ENCODE results near the gene NEURL1.

NEURL1 gene, protein sequence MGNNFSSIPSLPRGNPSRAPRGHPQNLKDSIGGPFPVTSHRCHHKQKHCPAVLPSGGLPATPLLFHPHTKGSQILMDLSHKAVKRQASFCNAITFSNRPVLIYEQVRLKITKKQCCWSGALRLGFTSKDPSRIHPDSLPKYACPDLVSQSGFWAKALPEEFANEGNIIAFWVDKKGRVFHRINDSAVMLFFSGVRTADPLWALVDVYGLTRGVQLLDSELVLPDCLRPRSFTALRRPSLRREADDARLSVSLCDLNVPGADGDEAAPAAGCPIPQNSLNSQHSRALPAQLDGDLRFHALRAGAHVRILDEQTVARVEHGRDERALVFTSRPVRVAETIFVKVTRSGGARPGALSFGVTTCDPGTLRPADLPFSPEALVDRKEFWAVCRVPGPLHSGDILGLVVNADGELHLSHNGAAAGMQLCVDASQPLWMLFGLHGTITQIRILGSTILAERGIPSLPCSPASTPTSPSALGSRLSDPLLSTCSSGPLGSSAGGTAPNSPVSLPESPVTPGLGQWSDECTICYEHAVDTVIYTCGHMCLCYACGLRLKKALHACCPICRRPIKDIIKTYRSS

DNA sequence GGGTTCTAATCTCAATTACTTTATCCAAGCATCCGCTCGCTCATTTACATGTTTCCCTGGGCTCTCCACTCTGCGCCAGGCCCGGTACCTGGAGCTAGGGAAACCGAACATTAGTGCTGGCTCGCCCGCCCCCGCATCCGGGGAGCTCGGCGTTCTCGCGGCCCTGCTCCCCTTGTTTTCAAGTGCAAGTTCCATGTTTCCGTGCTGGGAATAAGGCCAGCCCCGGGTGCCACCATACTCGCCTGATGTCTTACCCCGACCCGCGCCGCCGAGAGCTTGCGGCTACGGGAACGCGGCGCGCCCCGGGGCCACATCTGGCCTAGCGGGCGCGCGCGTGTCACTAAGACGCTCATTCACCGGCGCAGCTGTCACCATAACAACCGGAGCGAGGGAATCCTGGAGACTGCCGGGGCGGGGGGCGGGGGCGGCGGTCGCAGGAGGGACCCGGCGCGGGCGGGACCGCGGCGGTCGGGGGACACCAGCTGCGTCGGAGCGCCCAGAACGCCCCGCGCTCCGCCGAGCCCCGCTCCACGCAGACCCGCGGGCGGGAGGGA, at the start of gene NEURL1:
Gene NEURL1 (plus strand): TSS at position 344 of the 554 bp plus-strand sequence. CDS start 683 bp downstream, outside the sequence.
- no peak for DNase-seq

DNA sequence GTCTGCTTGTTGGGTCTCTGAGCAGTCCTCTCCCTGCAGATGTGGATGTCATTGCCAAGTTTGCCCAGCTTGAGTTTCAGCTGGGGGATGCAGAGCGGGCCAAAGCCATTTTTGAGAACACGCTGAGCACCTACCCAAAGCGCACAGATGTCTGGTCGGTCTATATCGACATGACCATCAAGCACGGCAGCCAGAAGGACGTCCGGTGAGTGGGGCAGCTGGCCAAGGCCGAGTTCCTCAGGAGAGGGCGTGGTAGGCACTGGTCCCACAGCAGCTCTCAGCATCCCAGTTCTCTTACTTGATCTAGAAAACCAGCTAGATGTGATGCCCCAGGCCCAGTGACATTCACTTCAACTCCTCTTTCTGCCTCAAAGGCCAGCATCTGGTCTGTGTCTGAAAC, 49.0 kb upstream of the NEURL1 start:
- DNase-seq = no peak

DNA sequence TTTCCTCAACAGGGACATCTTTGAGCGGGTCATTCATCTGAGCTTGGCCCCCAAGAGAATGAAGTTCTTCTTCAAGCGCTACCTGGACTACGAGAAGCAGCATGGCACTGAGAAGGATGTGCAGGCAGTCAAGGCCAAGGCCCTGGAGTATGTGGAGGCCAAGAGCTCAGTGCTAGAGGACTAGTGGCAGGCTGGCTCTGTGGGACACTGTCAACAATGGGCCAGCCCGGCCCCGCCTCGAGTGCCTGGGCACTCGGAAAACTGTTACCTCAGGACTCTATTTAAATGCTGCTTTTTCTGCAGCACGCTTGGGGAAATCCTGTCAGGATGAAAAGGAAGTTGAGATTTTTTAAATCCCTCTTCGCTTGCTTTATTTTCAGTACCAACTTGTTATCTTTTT, 48.1 kb upstream of the NEURL1 start:
- no peak for DNase-seq

DNA sequence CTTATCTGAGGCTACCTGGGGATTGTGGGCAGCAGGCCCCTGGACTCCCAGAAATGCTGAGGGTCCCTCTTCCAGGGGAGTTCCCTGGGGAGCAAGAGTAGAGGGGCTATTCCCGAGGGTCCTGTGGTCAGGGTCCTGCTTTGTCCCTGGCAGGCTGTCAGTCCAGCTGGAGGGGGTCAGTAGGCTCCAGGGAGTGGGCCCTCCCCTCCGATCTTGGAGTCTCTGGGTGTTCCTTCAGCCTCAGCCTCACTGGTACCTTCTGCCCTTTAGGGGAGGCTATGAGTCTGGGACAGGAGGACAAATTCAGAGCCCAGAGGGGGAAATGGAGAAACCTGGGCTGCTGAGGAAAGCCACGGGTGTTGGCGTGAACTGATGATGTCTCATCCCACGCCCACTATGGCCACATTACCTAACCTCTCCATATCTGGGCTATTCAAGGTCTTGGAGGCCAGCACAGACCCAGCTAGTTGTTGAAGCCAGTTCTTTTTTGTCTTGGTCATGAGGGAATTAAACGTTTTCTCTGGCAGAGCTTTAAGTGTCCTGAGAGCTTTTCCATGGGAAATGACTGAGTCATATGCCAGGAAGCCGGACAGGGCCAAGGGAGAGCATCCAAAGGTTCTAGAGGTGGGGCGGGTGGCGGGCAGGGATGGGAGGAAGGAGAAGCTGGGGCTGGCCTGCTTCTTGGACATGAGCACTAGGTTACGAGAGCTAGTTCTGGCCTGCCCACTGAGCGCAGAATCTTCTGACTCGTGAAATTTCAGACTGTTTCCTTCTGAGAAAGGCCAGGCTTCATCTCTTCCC, 47.5 kb upstream of the NEURL1 start:
- no peak for DNase-seq

DNA sequence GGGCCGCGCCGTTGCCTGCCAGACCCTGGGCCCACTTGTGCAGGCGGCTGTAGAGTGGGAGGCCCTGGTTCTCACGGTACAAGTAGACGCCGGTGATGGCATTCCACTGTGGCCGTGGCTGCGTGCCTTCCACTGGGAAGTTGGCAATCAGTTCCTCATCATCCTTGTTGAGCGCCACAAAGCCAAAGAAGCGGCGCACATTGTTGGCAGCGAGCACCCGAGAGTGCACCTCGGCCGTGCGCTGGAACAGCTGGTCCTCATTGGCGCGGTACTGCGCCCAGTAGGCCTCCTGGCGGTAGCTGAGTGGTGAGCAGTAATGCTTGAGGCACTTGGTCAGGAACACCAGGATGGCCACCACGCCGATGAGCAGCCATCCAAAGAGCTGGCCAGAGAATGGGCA, 46.3 kb upstream of the NEURL1 start:
- no peak for DNase-seq

DNA sequence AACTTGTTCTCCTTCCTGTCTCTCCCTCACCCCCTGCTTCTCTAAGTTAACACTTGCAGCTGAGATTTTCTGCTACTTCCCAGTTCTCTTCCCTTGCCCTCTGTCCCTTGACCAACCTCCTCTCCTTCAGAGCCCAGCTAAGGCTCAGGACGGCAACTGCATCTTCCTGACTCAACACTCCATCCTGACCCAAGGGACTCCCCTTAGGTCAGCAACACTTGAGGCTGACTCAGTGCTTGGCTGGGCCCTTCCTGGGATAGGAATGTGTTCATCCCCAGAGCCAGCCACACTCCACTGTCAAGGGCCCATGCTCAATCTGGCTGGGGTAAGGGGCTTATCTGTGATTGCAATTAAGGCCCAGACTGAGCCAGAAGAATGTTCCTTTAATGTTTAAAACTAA, 44.8 kb upstream of the NEURL1 start:
- DNase-seq = no peak

DNA sequence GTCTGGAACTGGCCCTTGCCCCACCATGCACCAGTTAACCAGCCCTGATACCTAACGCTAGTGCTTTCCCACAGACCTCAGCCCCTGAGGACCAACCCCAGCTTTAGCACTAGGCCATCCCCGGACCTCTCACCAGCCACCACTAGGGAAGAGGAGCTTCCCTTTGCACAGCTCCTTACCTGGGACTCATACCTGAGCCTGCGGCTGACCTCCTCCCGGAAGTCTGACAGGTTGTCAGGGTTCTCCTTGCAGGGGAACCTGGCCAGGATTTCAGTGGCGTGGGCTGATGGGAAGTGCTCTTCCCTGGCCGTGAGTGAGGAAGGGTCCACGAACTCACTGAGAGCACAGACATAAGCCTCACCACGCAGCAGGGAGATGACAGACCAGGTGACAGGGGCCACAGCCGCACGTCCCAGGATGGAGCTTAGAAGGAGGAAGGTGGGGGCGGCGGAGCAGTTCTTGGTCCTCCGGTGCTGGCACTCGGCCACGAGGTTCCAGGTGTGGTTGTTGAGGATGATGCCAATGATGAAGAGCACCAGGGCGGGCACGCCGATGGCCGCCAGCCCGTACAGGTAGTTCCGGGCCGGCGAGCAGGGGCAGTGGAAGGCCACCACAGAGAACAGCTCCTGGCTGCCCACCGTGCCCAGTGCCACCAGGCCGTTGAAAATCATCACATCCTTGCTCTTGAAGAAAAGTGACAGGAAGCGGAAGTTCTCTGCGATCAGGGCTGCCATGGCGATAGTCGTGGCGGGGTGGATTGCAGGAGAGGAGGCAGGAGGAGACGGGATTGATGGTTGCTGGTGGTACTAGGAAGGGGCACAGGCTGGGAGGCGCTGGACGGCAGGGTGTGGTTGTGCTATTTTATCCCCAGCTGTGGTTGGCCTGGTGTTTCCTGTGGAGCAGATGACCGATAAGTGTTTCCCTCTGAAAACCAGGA, 44.0 kb upstream of the NEURL1 start:
- no peak for DNase-seq

DNA sequence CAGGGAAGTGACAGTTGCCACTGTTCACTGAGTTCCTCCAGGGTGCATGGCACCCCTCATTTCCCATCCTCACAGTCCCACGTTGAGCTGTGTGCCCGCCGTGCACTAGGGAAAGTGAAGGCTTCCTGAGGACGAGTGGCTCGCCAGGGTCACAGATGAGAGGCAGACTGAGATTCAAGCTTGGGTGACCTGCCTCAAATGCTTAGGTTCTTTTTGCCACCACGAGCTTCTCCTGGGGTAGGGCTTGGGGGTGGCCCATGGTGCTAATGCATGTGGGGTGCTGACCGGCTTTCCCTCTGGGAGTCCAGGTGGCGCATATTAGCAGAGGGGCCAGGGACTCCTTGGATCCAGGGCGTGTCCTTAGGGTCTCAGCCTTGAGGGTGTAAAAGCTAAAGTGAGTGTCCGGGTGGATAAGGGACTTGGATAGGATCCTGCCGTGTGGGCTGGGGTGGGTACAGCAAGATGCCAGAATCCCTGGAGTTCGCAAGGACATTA, 43.3 kb upstream of the NEURL1 start:
- DNase-seq = no peak

DNA sequence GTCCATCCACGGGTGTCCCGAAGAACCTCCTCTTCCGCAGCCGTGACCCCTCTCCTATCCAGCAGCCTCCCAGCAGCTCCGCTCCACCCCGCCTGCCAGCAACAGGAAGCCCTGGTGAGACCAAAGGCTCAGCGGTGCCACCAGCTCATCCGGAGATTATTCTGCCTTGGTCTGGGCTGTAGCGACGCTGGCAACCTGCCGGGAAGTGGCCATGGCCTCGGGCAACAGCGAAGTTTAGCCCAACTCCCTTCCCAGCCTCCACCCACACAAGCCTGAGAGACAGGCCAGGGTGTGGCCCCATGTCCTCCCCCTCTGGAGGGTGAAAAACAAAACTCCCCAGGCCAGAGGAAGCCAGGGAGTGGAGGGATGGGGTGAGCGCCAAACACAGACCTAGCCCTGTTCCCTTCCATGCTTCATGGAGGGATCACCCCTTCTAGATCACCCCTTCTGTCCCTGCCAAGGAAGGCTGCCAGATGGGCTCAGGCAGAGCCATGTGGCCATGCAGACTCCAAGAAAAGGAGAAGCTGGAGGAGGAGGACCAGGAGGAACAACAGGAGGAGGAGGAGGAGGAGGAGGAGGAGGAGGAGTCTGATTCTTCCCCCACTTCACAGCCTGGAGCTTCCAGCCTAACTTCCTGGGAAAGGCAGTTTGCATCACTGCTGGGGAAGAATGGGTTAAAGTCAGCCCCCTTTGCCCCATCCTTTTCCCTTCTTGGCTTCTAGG, 42.3 kb upstream of the NEURL1 start:
- DNase-seq = no peak

DNA sequence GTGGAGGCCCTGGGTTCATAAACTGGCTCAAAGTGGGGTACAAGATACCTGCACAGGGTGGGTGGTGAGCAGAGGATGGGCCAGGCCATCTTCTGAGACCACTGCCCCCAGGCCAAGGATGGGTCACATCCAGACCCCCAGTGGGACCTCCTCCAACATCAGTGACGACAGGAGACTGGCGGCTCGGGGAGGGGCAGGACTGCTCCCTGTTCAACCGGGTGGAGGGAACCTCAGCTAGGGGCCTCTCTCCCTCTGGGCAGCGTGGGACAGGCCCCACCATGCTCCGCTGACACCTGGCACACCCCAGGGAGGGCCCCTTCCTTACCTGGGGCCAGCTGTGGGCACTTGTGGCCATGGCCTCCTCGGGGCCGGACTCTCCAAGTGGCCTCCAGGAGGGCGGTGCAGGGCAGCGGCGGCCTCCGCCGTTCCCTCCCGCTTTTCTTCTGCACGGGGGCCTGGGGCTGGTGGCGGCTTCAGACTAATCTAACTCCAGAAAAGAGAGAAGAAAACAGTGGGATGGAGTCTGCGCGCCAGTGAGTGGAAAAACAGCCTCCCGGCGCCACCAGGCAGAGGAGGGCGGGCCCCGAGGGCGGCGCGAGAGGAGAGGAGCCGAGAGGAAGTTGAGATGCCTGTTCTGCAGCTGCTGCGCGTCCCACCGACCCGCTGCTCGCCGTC, 41.5 kb upstream of the NEURL1 start, which contains the start of gene CALHM2:
Gene CALHM2 (minus strand): TSS at position 540 of the 675 bp plus-strand sequence. CDS start 2,429 bp downstream, outside the sequence.
- DNase-seq = peak; percentile 4

DNA sequence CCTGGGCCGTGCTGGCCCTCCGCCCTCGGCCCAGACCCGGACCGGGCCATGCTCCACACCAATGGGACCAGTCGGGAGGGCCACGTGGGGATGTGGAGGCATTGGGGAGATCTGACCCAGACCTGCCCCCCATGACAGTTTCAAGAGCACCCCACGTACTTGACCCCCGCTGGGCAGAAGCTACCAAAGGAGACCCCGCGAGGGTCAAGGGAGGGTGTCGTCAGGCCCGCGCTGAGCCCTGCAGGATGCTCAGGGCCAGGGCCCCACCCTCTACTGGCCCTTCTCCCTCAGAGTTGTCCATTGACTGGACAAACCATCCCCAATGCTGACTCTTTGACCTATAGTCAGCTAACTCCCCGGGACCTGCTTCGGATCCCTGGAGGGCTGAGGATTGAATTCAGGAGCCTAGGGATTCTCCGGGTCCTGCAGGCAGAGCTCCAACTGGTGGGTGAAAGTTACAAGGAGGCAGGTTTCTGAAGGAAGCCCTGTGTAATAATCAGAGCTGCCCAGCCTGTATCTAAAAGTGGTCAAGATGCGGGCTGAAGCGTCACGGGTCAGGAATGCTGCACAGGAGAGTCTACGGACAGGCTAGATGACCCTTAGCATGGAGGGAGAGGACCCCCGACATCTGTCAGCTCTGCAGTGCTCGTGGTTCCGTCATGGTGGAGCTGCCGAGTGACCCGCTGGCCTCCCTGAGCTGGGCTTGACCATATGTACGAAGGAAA, 40.8 kb upstream of the NEURL1 start:
- no peak for DNase-seq

DNA sequence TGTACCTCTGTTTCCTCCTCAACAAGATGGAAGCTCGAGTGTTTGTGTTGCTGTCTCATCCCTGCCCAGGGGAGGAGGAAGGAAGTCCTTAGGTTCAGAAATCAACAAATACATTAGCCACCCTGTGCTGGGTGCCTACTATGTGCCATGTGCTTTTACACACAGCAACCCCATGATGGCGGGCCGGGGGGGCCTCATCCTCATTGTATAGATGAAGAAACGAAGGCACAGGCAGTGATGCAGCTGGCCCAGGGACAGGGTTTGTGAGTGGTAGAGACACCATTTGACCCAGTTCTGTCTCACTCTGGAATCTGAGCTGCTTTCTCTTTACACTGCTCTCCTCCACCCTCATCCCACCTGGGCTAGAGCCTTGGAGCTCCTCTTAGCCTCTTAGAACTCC, 39.5 kb upstream of the NEURL1 start:
- no peak for DNase-seq

DNA sequence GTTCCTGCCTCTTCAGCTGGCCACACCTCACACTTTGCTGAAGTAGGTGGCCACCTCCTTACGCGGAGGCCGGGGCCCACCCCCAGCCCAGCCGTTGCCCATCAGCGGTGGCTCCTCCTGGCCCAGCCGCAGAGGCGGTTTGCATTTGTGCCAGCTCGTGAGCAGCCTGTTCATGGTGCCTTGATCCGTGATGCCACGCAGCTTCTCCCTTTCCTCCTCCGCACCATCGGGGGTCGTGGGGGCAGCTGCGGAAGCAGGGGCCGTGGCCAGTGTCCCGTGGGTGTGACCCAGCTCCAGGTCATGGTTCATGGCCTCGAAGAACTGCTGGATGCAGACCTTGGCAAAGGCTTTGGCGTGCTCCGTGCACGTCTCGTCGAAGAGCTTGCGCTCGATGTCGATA, 38.3 kb upstream of the NEURL1 start:
- DNase-seq = no peak

DNA sequence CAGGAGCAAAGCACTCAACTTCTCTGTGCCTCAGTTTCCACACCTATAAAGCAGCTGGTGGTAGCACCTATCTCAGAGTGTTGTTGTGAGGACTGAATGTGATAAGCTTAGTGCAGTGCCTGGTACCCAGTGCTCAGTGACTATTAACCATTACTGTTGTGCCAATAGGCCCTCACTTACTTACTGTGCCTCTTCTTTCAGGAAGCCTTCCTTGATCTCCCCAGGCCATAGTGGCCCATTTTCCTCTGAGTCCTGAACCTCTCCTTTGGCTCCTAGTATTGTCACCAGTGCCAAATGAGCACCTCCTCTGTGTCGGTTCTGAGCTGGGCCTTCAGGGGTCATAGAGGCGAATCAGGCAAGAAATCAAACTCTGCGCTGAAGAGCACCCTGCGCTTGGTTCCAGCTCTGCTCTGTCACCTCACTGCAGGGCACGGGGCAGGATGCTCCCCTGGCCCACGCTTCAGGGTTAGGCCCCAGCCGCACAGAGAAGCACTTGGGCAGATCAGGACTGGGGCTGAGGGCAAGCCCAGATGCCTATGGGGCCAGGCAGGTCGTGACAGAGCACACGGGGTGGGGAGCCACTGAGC, 37.3 kb upstream of the NEURL1 start:
- DNase-seq = no peak

DNA sequence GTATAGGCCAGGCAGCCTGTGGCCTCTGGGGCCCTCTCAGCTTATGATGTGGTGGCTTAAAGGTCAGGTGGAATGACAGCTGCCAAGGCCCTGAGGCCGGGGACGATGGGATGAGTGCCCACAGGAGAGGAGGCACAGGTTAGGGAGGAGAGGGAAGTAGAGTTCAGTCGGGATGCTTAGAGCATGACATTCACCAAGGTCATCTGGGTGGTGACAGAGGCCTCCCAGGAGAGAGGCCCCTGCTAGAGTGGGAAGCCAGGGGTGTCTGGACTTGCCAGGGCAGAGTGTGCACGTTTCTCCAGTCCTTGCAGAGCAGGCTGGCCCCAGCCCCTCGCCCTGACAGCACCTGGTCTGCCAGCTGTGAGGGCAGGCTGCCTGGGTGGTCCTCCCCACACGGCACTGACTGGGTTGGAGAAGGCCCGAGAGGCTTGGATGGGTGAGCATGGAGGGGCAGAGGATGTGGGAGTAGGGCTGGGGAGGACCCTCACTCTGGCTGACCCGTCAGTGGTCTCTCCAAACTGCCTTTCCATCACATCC, 36.3 kb upstream of the NEURL1 start:
- DNase-seq = no peak

DNA sequence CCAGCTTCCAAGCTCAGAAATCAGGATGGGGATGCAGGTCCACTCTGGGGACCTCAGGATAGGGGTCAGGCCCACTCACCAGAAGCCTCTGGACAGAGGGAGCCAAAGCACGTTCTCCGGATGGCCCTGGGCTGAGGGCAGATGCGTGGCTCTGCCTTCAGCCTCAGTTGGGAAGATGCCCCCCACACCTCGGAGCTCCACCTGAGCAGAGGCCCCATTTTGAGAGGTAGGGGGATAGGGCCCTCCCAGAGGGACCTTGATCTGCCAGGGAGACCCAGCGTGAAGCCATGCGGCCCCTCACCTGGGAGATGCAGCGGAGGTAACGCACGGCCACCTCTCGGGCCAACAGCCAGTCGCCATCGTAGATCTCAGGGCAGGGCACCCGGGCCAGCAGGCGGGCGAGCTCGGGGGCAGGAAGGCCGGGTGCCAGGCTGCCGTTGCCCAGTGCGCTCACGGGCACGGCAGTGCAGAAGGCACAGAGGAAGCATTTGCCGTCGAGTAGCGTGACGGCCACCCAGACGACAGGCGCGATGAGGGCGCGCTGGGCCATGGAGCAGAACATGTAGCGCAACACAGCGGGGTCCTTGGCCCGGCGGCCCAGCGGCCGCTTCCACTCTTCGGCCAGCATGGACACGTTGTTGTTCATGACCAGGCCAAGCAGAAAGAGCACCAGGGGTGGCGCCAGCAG, 35.5 kb upstream of the NEURL1 start:
- no peak for DNase-seq

DNA sequence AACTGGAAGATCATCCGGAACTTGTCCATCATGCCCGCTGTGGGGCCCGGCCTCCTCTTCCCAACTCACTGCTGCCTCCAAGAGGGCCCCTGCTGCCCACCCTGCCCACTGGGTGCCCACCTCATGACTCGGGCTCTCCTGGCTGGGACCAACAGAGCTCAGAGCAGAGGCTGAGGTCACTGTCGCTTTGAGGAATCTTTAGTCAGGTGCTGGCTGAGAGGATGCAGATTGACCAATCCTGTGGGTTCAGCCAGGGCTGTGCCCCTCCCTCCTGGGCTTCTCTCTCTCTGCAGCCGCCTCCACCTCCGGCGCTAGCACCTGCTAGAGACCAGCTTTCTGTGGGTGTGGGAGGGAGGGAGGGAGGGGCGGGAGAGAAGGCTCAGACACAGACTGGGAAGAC, 34.8 kb upstream of the NEURL1 start, which contains the start of gene CALHM1:
Gene CALHM1 (minus strand): TSS at position 181 of the 400 bp plus-strand sequence. CDS start 149 bp downstream, at position 32.
- no peak for DNase-seq

DNA sequence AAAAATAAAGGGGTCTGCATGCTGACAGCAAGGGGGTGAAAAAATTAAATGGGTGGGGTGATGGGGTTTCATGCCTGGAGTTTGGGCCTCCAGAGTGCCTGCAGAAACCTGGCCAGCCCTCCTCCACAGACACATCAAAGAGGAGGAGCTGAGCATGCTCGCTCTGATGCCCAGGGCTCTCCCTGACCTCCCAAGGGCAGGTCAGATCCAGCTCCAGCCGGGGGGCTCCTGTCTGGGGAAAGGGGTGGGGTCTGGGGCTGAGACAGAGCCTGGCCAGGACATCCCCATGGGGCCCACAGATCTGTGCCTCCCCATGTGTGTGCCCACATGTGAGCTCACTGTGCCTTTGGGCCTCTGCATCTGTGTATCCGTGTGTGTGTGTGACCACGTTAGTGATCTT, 33.9 kb upstream of the NEURL1 start:
- DNase-seq = no peak

DNA sequence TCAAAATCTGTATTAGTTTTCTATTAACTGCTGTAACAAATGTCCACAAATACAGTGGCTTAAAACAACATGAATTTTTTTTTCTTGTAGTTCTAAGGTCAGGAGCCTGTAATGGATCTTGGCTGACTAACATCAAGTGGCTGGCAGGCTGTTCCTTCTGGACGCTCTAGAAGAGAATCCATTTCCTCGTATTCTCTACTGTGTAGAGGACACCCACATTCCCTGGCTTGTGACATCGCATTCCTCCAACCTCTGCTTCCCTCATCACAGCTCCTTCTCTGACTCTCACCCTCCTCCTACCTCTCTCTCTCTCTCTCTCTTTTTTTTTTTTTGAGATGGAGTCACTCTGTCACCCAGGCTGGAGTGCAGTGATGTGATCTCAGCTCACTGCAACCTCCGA, 30.0 kb upstream of the NEURL1 start:
- DNase-seq = no peak
